GM12878 (cell line): ENCODE results near the gene FBXL19. TPM values are rescaled to one million over a fixed set of nuclear protein-coding genes. Genes with fewer than 3 reads are reported as not detected.

Experiments
- EGR1 ChIP-seq, 2 experiments: IDR thresholded peaks; 1 replicate in 1 of 2; 2 replicates in 1 of 2; pipeline ENCODE4 v1.6.1; 2011 to 2012; ENCODE audit warnings: low read depth in 2 of 2, low read length in 2 of 2, borderline replicate concordance in 1 of 2, mild to moderate bottlenecking in 1 of 2, moderate library complexity in 1 of 2
- IKZF2 ChIP-seq, 2 experiments: fragments of 450-650 bp; IDR thresholded peaks; 2 replicates each; pipeline ENCODE4 v1.6.1; 2017; ENCODE audit warnings: mild to moderate bottlenecking in 2 of 2, moderate library complexity in 2 of 2
- MEF2B ChIP-seq: fragments of 450-650 bp; IDR thresholded peaks from 2 replicates; pipeline ENCODE4 v1.6.1; 2018; ENCODE audit warnings: mild to moderate bottlenecking, moderate library complexity; ENCODE audit not compliant: partially characterized antibody, poor library complexity, severe bottlenecking
- MXI1 ChIP-seq: fragments of 150-350 bp; IDR thresholded peaks from 2 replicates; pipeline ENCODE4 v1.6.1; 2011; ENCODE audit warnings: low read depth, mild to moderate bottlenecking, inconsistent platforms, low read length, improper control_type of control experiment
- MYB ChIP-seq: fragments of 150-350 bp; IDR thresholded peaks from 2 replicates; pipeline ENCODE4 v1.6.1; 2014; ENCODE audit warnings: mild to moderate bottlenecking, low read depth, low read length, borderline replicate concordance
- POLR2A ChIP-seq: IDR thresholded peaks from 2 replicates; pipeline ENCODE4 v1.6.1; 2011; ENCODE audit warnings: low read depth, mild to moderate bottlenecking, low read length
- SMARCA5 ChIP-seq: fragments of 450-650 bp; IDR thresholded peaks from 2 replicates; pipeline ENCODE4 v1.6.1; 2017; ENCODE audit warnings: mild to moderate bottlenecking
- ZNF207 ChIP-seq: fragments of 450-650 bp; IDR thresholded peaks from 2 replicates; pipeline ENCODE4 v1.6.1; 2014; ENCODE audit warnings: antibody characterized with exemption, mild to moderate bottlenecking, borderline replicate concordance
- polyA plus RNA-seq, 11 experiments: library from polyadenylated mRNA; depleted of rRNA in 4 of 11; unstranded in 6 of 11; stranded (reverse) in 5 of 11; fragments of >200 nt; fragmentation: Nextera tagmentation in 4 of 11; fragmentation: Illumina TruSeq in 1 of 11; extraction: Ambion mirVana in 4 of 11; extraction: Trizol in 1 of 11; gene quantifications; 1 replicate in 1 of 11; 2 replicates in 10 of 11; pipeline versions ENCODE4 v1.2.1 to v1.2.3, GENCODE V29; 2011 to 2016; ENCODE audit warnings: inconsistent platforms in 2 of 11, missing spikeins in 2 of 11, low read depth in 1 of 11
- total RNA-seq, 4 experiments: library from RNA; depleted of rRNA in 3 of 4; stranded (reverse); fragments of >200 nt in 3 of 4; fragmentation: Illumina TruSeq in 1 of 4; extraction: Trizol in 1 of 4; gene quantifications; 2 replicates each; pipeline versions ENCODE4 v1.2.1 to v1.2.3, GENCODE V29; 2013 to 2021
- TF ChIP-seq, protein P1 (sequence below): fragments of 450-650 bp; IDR thresholded peaks from 2 replicates; pipeline ENCODE4 v1.6.1; 2017; ENCODE audit warnings: mild to moderate bottlenecking, moderate library complexity
- TF ChIP-seq, protein P2 (sequence below): fragments of 450-650 bp; IDR thresholded peaks from 2 replicates; pipeline ENCODE4 v1.6.1; 2017; ENCODE audit warnings: mild to moderate bottlenecking, moderate library complexity

FBXL19 gene
- total and polyA plus RNA-seq, 10 of the 15 experiments (the other 5 are each of a cell fraction or from before 2014, with no cell fraction given) = 0.02 to 32.1 (median 6.8) TPM; not detected in 1

DNA sequence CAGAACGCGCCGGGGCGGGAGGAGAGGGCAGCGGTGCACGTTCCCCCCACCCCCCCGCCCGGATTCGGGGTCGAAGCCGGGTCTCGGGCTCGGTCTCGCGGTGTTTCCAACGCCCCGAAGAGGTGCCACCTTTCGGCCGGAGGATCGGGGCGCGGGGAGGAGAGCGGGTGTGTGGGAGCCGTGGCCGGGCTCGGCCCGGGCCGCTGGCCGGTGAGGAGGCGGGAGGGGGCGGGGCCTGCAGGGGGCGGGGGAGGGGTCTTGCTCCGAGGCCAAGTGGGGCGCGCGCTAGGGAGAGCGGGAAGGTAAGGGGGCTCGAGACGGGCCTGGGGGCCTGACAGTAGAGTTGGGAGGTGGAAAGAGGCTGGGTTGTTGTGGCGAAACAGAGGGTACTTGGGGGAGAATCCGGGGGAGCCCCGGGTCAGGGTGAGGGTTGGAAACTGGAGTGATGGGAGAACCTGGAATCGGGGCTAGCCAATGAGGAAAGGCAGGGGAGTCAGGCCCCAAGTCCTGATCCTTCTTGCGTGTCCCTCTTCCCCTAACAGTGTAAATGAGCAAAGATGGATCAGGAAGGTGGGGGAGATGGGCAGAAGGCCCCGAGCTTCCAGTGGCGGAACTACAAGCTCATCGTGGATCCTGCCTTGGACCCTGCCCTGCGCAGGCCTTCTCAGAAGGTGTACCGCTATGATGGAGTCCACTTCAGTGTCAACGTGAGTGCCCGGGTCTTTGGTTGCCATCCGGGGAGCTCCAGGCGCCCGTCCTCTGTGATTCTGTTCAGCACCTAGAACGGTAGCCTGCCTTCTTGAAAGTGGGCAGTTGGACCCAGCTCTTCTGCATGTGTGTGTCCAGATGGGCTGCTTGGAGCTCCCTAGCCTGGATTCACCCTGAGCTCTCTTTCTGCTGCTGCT is 35.1 kb downstream of the FBXL19 start (continued):
- TF ChIP-seq, protein P1, sequence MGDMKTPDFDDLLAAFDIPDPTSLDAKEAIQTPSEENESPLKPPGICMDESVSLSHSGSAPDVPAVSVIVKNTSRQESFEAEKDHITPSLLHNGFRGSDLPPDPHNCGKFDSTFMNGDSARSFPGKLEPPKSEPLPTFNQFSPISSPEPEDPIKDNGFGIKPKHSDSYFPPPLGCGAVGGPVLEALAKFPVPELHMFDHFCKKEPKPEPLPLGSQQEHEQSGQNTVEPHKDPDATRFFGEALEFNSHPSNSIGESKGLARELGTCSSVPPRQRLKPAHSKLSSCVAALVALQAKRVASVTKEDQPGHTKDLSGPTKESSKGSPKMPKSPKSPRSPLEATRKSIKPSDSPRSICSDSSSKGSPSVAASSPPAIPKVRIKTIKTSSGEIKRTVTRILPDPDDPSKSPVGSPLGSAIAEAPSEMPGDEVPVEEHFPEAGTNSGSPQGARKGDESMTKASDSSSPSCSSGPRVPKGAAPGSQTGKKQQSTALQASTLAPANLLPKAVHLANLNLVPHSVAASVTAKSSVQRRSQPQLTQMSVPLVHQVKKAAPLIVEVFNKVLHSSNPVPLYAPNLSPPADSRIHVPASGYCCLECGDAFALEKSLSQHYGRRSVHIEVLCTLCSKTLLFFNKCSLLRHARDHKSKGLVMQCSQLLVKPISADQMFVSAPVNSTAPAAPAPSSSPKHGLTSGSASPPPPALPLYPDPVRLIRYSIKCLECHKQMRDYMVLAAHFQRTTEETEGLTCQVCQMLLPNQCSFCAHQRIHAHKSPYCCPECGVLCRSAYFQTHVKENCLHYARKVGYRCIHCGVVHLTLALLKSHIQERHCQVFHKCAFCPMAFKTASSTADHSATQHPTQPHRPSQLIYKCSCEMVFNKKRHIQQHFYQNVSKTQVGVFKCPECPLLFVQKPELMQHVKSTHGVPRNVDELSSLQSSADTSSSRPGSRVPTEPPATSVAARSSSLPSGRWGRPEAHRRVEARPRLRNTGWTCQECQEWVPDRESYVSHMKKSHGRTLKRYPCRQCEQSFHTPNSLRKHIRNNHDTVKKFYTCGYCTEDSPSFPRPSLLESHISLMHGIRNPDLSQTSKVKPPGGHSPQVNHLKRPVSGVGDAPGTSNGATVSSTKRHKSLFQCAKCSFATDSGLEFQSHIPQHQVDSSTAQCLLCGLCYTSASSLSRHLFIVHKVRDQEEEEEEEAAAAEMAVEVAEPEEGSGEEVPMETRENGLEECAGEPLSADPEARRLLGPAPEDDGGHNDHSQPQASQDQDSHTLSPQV = no peak
- no peak for TF ChIP-seq SMARCA5
- TF ChIP-seq EGR1 (IDR thresholded peaks at IDR 0.05; ENCODE audit: borderline replicate concordance in 1 of 2, low read depth in 2 of 2, low read length in 2 of 2) = peak in 1 of 2 experiments; percentile 29; a peak in 1 of 3 replicates
- TF ChIP-seq MXI1 = no peak
- TF ChIP-seq POLR2A = peak; percentile 3; the same call in 1 of the 2 replicates
- no peak for TF ChIP-seq MYB
- no peak for TF ChIP-seq IKZF2 (IDR thresholded peaks at IDR 0.05)
- TF ChIP-seq, protein P2, sequence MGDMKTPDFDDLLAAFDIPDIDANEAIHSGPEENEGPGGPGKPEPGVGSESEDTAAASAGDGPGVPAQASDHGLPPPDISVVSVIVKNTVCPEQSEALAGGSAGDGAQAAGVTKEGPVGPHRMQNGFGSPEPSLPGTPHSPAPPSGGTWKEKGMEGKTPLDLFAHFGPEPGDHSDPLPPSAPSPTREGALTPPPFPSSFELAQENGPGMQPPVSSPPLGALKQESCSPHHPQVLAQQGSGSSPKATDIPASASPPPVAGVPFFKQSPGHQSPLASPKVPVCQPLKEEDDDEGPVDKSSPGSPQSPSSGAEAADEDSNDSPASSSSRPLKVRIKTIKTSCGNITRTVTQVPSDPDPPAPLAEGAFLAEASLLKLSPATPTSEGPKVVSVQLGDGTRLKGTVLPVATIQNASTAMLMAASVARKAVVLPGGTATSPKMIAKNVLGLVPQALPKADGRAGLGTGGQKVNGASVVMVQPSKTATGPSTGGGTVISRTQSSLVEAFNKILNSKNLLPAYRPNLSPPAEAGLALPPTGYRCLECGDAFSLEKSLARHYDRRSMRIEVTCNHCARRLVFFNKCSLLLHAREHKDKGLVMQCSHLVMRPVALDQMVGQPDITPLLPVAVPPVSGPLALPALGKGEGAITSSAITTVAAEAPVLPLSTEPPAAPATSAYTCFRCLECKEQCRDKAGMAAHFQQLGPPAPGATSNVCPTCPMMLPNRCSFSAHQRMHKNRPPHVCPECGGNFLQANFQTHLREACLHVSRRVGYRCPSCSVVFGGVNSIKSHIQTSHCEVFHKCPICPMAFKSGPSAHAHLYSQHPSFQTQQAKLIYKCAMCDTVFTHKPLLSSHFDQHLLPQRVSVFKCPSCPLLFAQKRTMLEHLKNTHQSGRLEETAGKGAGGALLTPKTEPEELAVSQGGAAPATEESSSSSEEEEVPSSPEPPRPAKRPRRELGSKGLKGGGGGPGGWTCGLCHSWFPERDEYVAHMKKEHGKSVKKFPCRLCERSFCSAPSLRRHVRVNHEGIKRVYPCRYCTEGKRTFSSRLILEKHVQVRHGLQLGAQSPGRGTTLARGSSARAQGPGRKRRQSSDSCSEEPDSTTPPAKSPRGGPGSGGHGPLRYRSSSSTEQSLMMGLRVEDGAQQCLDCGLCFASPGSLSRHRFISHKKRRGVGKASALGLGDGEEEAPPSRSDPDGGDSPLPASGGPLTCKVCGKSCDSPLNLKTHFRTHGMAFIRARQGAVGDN = no peak
- TF ChIP-seq ZNF207 = no peak
- TF ChIP-seq MEF2B = no peak
